GM18499 (cell line): ENCODE results near the gene GOLGA6L4.
"Not testable (repeated sequence)": the region's sequence is repeated elsewhere in the genome, so short reads cannot be mapped to it uniquely, and the experiment has no call there.

ENCODE experiments used
- ATAC-seq: cut with Tn5 transposase; IDR thresholded peaks from one replicate; pipeline ENCODE4 v1.9.1; 2021; ENCODE audit warnings: moderate number of reproducible peaks; ENCODE audit not compliant: insufficient read depth, unreplicated experiment

Gene GOLGA6L4, protein sequence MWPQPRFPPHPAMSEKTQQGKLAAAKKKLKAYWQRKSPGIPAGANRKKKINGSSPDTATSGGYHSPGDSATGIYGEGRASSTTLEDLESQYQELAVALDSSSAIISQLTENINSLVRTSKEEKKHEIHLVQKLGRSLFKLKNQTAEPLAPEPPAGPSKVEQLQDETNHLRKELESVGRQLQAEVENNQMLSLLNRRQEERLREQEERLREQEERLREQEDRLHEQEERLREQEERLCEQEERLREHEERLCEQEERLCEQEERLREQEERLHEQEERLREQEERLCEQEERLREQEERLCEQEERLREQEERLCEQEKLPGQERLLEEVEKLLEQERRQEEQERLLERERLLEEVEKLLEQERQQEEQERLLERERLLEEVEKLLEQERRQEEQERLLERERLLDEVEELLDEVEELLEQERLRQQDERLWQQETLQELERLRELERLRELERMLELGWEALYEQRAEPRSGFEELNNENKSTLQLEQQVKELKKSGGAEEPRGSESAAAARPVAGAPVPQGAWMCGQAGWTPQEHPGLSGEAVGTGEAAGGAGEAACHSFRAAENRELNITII

DNA sequence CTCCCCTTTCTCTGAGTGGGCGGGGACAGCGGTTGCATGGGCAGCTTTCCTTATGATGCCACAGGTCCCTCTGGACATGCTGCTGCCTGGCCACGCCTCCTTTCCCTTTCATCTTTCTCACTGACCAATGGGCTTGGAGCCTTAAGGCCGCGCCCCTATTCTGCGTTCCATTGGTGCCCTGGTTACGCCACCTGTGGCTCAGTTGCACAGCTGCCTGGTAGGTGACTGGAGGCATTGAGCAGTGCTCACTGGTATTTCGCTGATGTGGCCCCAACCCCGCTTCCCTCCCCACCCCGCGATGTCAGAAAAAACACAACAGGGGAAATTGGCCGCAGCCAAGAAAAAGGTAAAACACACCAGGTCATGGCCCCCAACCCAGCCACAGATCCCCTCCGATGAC lies at the start of gene GOLGA6L4:
TSS of gene GOLGA6L4 (plus strand) at position 201 of the 400 bp plus-strand sequence. CDS start at position 263, 62 bp downstream.
- ATAC-seq = not testable (repeated sequence)

DNA sequence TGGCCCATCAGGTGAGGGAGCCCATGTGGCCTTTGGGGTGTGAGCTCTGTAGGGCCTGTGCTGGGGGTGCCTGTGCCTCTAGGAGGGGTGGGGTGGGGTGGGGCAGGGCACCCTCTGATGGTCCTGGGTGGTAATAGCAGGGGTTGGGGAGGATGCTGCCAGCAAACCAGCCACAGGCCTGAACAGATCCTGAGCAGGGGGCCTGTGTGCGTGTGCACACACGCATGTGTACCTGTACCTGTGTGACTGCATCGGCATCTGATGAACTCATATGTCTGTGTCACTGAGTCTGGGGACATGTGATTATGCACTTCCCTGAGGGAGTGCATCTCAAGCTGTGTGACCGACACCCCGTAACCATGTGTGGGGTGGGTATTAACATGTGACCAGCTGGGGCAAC lies 42.6 kb upstream of the GOLGA6L4 start:
- not testable (repeated sequence) for ATAC-seq

GRCh38 chr15:84195603-84196002 lies 40.0 kb upstream of the GOLGA6L4 start:
- not testable (repeated sequence) for ATAC-seq

DNA sequence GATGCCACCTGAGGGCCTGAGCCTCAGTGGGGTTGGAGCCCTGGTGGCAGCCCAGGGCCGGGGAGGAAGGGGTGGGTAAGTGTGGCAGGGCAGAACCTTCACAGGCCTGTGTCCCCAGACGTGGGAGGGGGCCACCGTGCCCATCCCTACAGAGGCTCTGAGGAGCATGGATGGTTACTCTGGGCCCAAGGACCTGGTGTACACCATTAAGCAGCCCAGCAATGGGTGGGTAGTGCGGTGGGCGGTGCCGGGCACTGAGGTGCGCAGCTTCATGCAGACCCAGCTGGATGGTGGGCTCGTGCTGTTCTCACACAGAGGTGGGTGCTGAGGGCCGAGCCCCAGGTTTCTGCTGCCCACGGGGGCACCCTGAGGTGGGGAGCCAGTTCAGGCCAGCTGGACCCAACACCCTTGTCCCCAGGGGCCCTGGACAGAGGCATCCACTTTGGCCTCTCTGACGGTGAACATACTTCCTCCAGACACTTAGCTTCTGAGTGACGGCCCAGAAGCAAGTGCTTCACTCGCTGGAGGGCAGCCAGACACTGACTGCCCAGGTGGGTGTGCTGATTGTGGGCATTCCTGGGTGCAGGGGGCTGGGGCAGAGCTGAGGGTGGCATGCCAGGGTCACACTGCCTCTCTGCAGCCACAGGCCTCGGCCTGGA lies 38.9 kb upstream of the GOLGA6L4 start:
- not testable (repeated sequence) for ATAC-seq

GRCh38 chr15:84199865-84200264 lies 35.7 kb upstream of the GOLGA6L4 start:
- ATAC-seq = not testable (repeated sequence)

GRCh38 chr15:84246441-84246840 lies 10.9 kb downstream of the GOLGA6L4 start:
- ATAC-seq = not testable (repeated sequence)
